Keratinocyte (primary cell): ENCODE data around the gene ELMO3. TPM values are rescaled to one million over a fixed set of nuclear protein-coding genes. Genes with fewer than 3 reads are reported as not detected.

Experiments
- DNase-seq: peaks from one replicate; pipeline ENCODE4 v3.0.0-alpha.2; 2011; ENCODE audit warnings: low read depth, missing footprints, low spot score
- FAIRE-seq: peaks from 2 replicates; lab custom pipeline; 2011; peaks lifted over from hg19 to GRCh38; lab: Jason Lieb, UNC
- H2AFZ ChIP-seq: 2 replicates; pipeline ENCODE4 v1.6.0; 2012; ENCODE audit warnings: low read length, control low read depth, inconsistent platforms; ENCODE audit not compliant: control insufficient read depth
- H3K27ac ChIP-seq: 2 replicates; pipeline ENCODE4 v1.5.1; 2011; ENCODE audit warnings: low read length; ENCODE audit not compliant: control insufficient read depth, insufficient read depth
- H3K27me3 ChIP-seq: 3 replicates; pipeline ENCODE4 v1.6.0; 2011; ENCODE audit warnings: low read length; ENCODE audit not compliant: control insufficient read depth, insufficient read depth; ENCODE audit errors: extremely low read depth
- H3K36me3 ChIP-seq, 2 experiments: 2 replicates in 1 of 2; 3 replicates in 1 of 2; pipeline ENCODE4 v1.5.1; 2011; ENCODE audit warnings: low read length in 2 of 2, mild to moderate bottlenecking in 1 of 2; ENCODE audit not compliant: control insufficient read depth in 2 of 2, insufficient read depth in 2 of 2; ENCODE audit errors: extremely low read depth in 1 of 2
- H3K4me1 ChIP-seq: 3 replicates; pipeline ENCODE4 v1.5.1; 2011; ENCODE audit warnings: low read length; ENCODE audit not compliant: control insufficient read depth, insufficient read depth; ENCODE audit errors: extremely low read depth
- H3K4me2 ChIP-seq: 3 replicates; pipeline ENCODE4 v1.6.0; 2011; ENCODE audit warnings: low read depth, low read length; ENCODE audit not compliant: control insufficient read depth, insufficient read depth; ENCODE audit errors: extremely low read depth
- H3K4me3 ChIP-seq, 3 experiments: fragments of 200-600 bp in 1 of 3; sonication (generic) in 1 of 3; 2 replicates in 2 of 3; 3 replicates in 1 of 3; pipeline ENCODE4 v1.5.1; 2011 to 2016; ENCODE audit warnings: low read length in 3 of 3, mild to moderate bottlenecking in 3 of 3, control low read depth in 2 of 3, inconsistent platforms in 1 of 3, low read depth in 1 of 3, mixed read lengths in 1 of 3, mixed run types in 1 of 3, moderate library complexity in 1 of 3; ENCODE audit not compliant: control insufficient read depth in 2 of 3, insufficient read depth in 2 of 3; ENCODE audit errors: extremely low read depth in 1 of 3
- H3K79me2 ChIP-seq: 2 replicates; pipeline ENCODE4 v1.6.0; 2012; ENCODE audit warnings: low read length; ENCODE audit not compliant: control insufficient read depth, insufficient read depth
- H3K9ac ChIP-seq: 3 replicates; pipeline ENCODE4 v1.6.0; 2011; ENCODE audit warnings: low read length; ENCODE audit not compliant: control insufficient read depth, insufficient read depth; ENCODE audit errors: extremely low read depth
- H3K9me1 ChIP-seq: 3 replicates; pipeline ENCODE4 v1.6.0; 2011; ENCODE audit warnings: low read length; ENCODE audit not compliant: control insufficient read depth, insufficient read depth; ENCODE audit errors: extremely low read depth
- H3K9me3 ChIP-seq: 2 replicates; pipeline ENCODE4 v1.5.1; 2012; ENCODE audit warnings: low read depth, low read length; ENCODE audit not compliant: control insufficient read depth
- H4K20me1 ChIP-seq: 3 replicates; pipeline ENCODE4 v1.6.0; 2011; ENCODE audit warnings: low read length; ENCODE audit not compliant: control insufficient read depth, insufficient read depth; ENCODE audit errors: extremely low read depth
- EZH2 ChIP-seq: IDR thresholded peaks from one replicate; pipeline ENCODE4 v1.6.1; 2012; ENCODE audit warnings: inconsistent platforms, mild to moderate bottlenecking, low read length, moderate library complexity
- dilution Hi-C: fragments of 300-500 bp; cut with MboI; formaldehyde crosslinking; loops from one replicate; pipeline ENCODE4 v1.7.0; 2020; ENCODE audit warnings: low sequenced_read_pairs; ENCODE audit not compliant: extremely low pct_ligation_motif_present
- polyA plus RNA-seq, 5 experiments: library from polyadenylated mRNA; depleted of rRNA in 3 of 5; stranded (reverse) in 3 of 5; stranded (forward) in 1 of 5; unstranded in 1 of 5; fragments of >200 nt; gene quantifications; 1 replicate in 1 of 5; 2 replicates in 3 of 5; 3 replicates in 1 of 5; pipeline versions ENCODE4 v1.2.1 to v1.2.3, GENCODE V29; 2011 to 2012; ENCODE audit warnings: missing spikeins in 2 of 5, low read depth in 1 of 5, low replicate concordance in 1 of 5
- TF ChIP-seq, protein P1 (sequence below), 3 experiments: IDR thresholded peaks in 1 of 3; conservative IDR thresholded peaks in 1 of 3; optimal IDR thresholded peaks in 1 of 3; 2 replicates in 2 of 3; 3 replicates in 1 of 3; pipeline versions ENCODE3 to v1.5.1; 2011; ENCODE audit warnings: low read length in 3 of 3, mild to moderate bottlenecking in 3 of 3, moderate library complexity in 2 of 3, control low read depth in 1 of 3, inconsistent platforms in 1 of 3; ENCODE audit not compliant: insufficient read depth in 2 of 3; ENCODE audit errors: extremely low read depth in 1 of 3

The ELMO3 gene
- polyA plus RNA-seq, 1 donor (not counting 4 experiments of a cell fraction or from before 2014, with no cell fraction given) = 21.0 TPM

GRCh38 chr16:67249178-67250044, 50.5 kb downstream of the ELMO3 start:
- peak overlapping the region; percentile 37 for H3K9ac ChIP-seq
- H3K36me3 ChIP-seq = no peaks in the 10 kb centered on the region
- H3K27me3 ChIP-seq = peaks cover 18% of the 10 kb centered on the region
- H3K9me1 ChIP-seq = no peaks in the 10 kb centered on the region
- no peaks in the 10 kb centered on the region for H4K20me1 ChIP-seq
- peak; percentile 35 for TF ChIP-seq EZH2
- TF ChIP-seq, protein P1, sequence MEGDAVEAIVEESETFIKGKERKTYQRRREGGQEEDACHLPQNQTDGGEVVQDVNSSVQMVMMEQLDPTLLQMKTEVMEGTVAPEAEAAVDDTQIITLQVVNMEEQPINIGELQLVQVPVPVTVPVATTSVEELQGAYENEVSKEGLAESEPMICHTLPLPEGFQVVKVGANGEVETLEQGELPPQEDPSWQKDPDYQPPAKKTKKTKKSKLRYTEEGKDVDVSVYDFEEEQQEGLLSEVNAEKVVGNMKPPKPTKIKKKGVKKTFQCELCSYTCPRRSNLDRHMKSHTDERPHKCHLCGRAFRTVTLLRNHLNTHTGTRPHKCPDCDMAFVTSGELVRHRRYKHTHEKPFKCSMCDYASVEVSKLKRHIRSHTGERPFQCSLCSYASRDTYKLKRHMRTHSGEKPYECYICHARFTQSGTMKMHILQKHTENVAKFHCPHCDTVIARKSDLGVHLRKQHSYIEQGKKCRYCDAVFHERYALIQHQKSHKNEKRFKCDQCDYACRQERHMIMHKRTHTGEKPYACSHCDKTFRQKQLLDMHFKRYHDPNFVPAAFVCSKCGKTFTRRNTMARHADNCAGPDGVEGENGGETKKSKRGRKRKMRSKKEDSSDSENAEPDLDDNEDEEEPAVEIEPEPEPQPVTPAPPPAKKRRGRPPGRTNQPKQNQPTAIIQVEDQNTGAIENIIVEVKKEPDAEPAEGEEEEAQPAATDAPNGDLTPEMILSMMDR (optimal IDR thresholded peaks at IDR 0.05 in 1 of 3, IDR thresholded peaks at IDR 0.05 in 1 of 3, conservative IDR thresholded peaks at IDR 0.05 in 1 of 3; ENCODE audit: extremely low read depth in 1 of 3, insufficient read depth in 2 of 3, low read length in 3 of 3) = no peak
- H3K27ac ChIP-seq = no peak overlapping the region
- H2AFZ ChIP-seq = peak overlapping the region; percentile 81
- peaks cover 2% of the 10 kb centered on the region for H3K79me2 ChIP-seq
- FAIRE-seq (no peak), DNase-seq (no peak)
- no peaks in the 10 kb centered on the region for H3K9me3 ChIP-seq
- peak overlapping the region; percentile 82 for H3K4me2 ChIP-seq
- peak overlapping the region; percentile 40 to 62 (median 57) for H3K4me3 ChIP-seq
- dilution Hi-C loops = no loop called here
- H3K4me1 ChIP-seq = peaks cover 29% of the 10 kb centered on the region

GRCh38 chr16:67250045-67250327, 51.1 kb downstream of the ELMO3 start:
- Histone ChIP-seq H3K9me3 (no peaks in the 10 kb centered on the region), H3K4me3 (no peak overlapping the region), H3K36me3 (no peaks in the 10 kb centered on the region), H3K9ac (no peak overlapping the region), H3K9me1 (no peaks in the 10 kb centered on the region), H3K79me2 (peaks cover 2% of the 10 kb centered on the region), H3K27me3 (peaks cover 18% of the 10 kb centered on the region), H3K27ac (no peak overlapping the region), H3K4me1 (peaks cover 23% of the 10 kb centered on the region), H2AFZ (no peak overlapping the region), H4K20me1 (no peaks in the 10 kb centered on the region), H3K4me2 (no peak overlapping the region)
- TF ChIP-seq EZH2 = no peak
- TF ChIP-seq, protein P1 (optimal IDR thresholded peaks at IDR 0.05 in 1 of 3, IDR thresholded peaks at IDR 0.05 in 1 of 3, conservative IDR thresholded peaks at IDR 0.05 in 1 of 3; ENCODE audit: extremely low read depth in 1 of 3, insufficient read depth in 2 of 3, low read length in 3 of 3) = no peak
- FAIRE-seq = no peak
- DNase-seq = no peak
- dilution Hi-C loops = no loop called here
